Stomach (tissue), 4 donors: ENCODE measurements around the gene CNMD.

Experiments used
- EP300 ChIP-seq: sonication (generic); formaldehyde crosslinking; IDR thresholded peaks from one replicate; pipeline ENCODE4 v1.6.1; 2017; ENCODE audit warnings: antibody characterized with exemption
- TF ChIP-seq, protein P1 (sequence below), 7 experiments: fragments of 450-650 bp in 4 of 7; fragments of 200-600 bp in 3 of 7; sonication (generic) in 3 of 7; IDR thresholded peaks; one replicate each; pipeline ENCODE4 v1.5.1; 2016 to 2019; ENCODE audit warnings: antibody characterized with exemption in 7 of 7, control low read depth in 2 of 7, mild to moderate bottlenecking in 1 of 7

DNA sequence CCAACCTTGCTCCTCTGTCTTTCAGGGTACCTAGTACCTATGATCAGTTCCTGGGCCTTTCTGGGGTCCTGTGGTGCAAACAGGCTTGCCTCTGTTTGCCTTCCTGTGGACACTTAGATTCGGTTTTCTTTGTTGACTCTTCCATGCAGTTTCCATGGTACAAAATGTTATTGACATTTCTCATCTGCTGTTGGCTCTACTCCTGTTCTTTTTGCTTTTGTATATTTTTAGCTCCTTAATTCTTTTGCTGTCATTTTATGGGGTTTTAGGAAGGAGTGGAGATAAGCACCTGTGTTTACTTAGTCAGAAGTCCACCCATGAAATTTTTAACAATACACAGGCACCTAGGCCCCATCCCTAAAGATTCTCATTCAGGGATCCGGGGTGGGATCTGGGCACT, 20.5 kb upstream of the CNMD start:
- TF ChIP-seq, protein P1, sequence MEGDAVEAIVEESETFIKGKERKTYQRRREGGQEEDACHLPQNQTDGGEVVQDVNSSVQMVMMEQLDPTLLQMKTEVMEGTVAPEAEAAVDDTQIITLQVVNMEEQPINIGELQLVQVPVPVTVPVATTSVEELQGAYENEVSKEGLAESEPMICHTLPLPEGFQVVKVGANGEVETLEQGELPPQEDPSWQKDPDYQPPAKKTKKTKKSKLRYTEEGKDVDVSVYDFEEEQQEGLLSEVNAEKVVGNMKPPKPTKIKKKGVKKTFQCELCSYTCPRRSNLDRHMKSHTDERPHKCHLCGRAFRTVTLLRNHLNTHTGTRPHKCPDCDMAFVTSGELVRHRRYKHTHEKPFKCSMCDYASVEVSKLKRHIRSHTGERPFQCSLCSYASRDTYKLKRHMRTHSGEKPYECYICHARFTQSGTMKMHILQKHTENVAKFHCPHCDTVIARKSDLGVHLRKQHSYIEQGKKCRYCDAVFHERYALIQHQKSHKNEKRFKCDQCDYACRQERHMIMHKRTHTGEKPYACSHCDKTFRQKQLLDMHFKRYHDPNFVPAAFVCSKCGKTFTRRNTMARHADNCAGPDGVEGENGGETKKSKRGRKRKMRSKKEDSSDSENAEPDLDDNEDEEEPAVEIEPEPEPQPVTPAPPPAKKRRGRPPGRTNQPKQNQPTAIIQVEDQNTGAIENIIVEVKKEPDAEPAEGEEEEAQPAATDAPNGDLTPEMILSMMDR (IDR thresholded peaks at IDR 0.05), result no peak
- TF ChIP-seq EP300, result no peak
